PFSK-1 (cell line): ENCODE measurements around the gene MINPP1.

ENCODE experiments used
- FOXP2 ChIP-seq: optimal IDR thresholded peaks from 2 replicates; pipeline ENCODE3; 2011; ENCODE audit warnings: borderline replicate concordance, control low read depth, inconsistent platforms; ENCODE audit not compliant: insufficient read depth; ENCODE audit errors: extremely low read length, extremely low read depth
- POLR2AphosphoS5 ChIP-seq: IDR thresholded peaks from 2 replicates; pipeline ENCODE4 v1.6.1; 2012; ENCODE audit warnings: low read depth, mild to moderate bottlenecking, control low read depth, low read length, moderate library complexity
- REST ChIP-seq, 2 experiments: IDR thresholded peaks; 2 replicates each; pipeline versions ENCODE4 v1.6.1 to v1.8.0; 2011 to 2012; ENCODE audit warnings: low read depth in 2 of 2, low read length in 2 of 2, control low read depth in 1 of 2, inconsistent platforms in 1 of 2, mild to moderate bottlenecking in 1 of 2, moderate library complexity in 1 of 2; ENCODE audit not compliant: insufficient read depth in 1 of 2
- SIN3A ChIP-seq: IDR thresholded peaks from 2 replicates; pipeline ENCODE4 v1.6.1; 2012; ENCODE audit warnings: mild to moderate bottlenecking, low read length, moderate library complexity, borderline replicate concordance; ENCODE audit not compliant: insufficient read depth
- TAF1 ChIP-seq: IDR thresholded peaks from 2 replicates; pipeline ENCODE4 v1.6.1; 2012; ENCODE audit warnings: low read length, control low read depth, borderline replicate concordance; ENCODE audit not compliant: insufficient read depth

GRCh38 chr10:87600581-87600980, 95.9 kb downstream of the MINPP1 start:
- TF ChIP-seq REST (IDR thresholded peaks at IDR 0.05; ENCODE audit: insufficient read depth in 1 of 2, low read depth in 2 of 2, low read length in 2 of 2) (no peak), POLR2AphosphoS5 (no peak), TAF1 (no peak), SIN3A (no peak), FOXP2 (no peak)
